WTC11 (cell line): ENCODE data around the gene COL6A5.

ENCODE experiments used
- AFF4 ChIP-seq: sonication (generic); formaldehyde crosslinking; IDR thresholded peaks from 2 replicates; pipeline ENCODE4 v1.8.1; 2023; ENCODE audit warnings: mild to moderate bottlenecking, missing genetic modification reagents, borderline replicate concordance
- CREB1 ChIP-seq: sonication (generic); formaldehyde crosslinking; IDR thresholded peaks from 2 replicates; pipeline ENCODE4 v1.8.0; 2023; ENCODE audit warnings: mild to moderate bottlenecking, missing genetic modification reagents
- CTCF ChIP-seq: fragments of 200-600 bp; IDR thresholded peaks from 2 replicates; pipeline ENCODE4 v1.8.0; 2022; ENCODE audit warnings: antibody characterized with exemption
- PREB ChIP-seq: sonication (generic); formaldehyde crosslinking; IDR thresholded peaks from 2 replicates; pipeline ENCODE4 v1.8.1; 2022; ENCODE audit warnings: mild to moderate bottlenecking, missing genetic modification reagents, moderate library complexity, borderline replicate concordance
- RELA ChIP-seq: sonication (generic); formaldehyde crosslinking; IDR thresholded peaks from 2 replicates; pipeline ENCODE4 v1.8.1; 2022; ENCODE audit warnings: missing genetic modification reagents, mild to moderate bottlenecking, borderline replicate concordance
- SP1 ChIP-seq: sonication (generic); formaldehyde crosslinking; conservative IDR thresholded peaks from 2 replicates; pipeline ENCODE4 v1.8.1; 2022; ENCODE audit warnings: missing genetic modification reagents
- USF2 ChIP-seq: sonication (generic); formaldehyde crosslinking; IDR thresholded peaks from 2 replicates; pipeline ENCODE4 v1.8.1; 2023; ENCODE audit warnings: mild to moderate bottlenecking, missing genetic modification reagents, moderate library complexity

GRCh38 chr3:130529486-130530215 lies 184.2 kb downstream of the COL6A5 start:
- TF ChIP-seq CTCF (no peak), RELA (CRISPR knock-in tag) (no peak), PREB (CRISPR knock-in tag) (no peak), CREB1 (CRISPR knock-in tag) (no peak), USF2 (CRISPR knock-in tag) (no peak), AFF4 (CRISPR knock-in tag) (no peak), SP1 (no peak)
